HCT116 (cell line): Measurements from ENCODE around the gene MRGPRX3. TPM values are rescaled to one million over a fixed set of nuclear protein-coding genes. Genes with fewer than 3 reads are reported as not detected.

Experiments
- ATAC-seq: fragments of 200-7000 bp; cut with Tn5 transposase; 2 replicates; pipeline ENCODE4 v1.9.1; 2020; ENCODE audit warnings: mild to moderate bottlenecking, moderate library complexity
- BruUV-seq: library from RNA; stranded (reverse); fragments of 400-500 nt; replicated peaks from 2 replicates; lab custom pipeline; 2021; lab: Mats Ljungman, UMichigan
- CTCF ChIA-PET: fragments of 300-600 bp; sonication (Branson Sonifier 250); formaldehyde crosslinking; loops from one replicate; lab custom pipeline; 2021; ENCODE audit warnings: antibody characterized with exemption; lab: Charles Lee
- POLR2A ChIA-PET: fragments of 300-600, 350-600 bp; sonication (Branson Sonifier 250); formaldehyde crosslinking; loops from one replicate; lab custom pipeline; 2021; ENCODE audit warnings: antibody characterized with exemption; lab: Charles Lee
- RAD21 ChIA-PET, 2 experiments: fragments of 300-600 bp; sonication (Branson Sonifier 250); formaldehyde crosslinking; loops; one replicate each; lab custom pipeline; 2023; ENCODE audit warnings: low total read pairs in 2 of 2; ENCODE audit not compliant: uncharacterized antibody in 2 of 2, unreplicated experiment in 2 of 2, low non-redundant PET in 1 of 2; lab: Charles Lee
- DNase-seq: peaks from one replicate; pipeline ENCODE4 v3.0.0-alpha.2; 2010; ENCODE audit warnings: low read depth, low spot score
- H2AFZ ChIP-seq: fragments of 200-600 bp; shearing (Covaris generic), sonication (generic); 2 replicates; pipeline ENCODE4 v1.6.1; 2017; ENCODE audit warnings: low read depth, mixed run types, mixed read lengths, antibody characterized with exemption, low read length; ENCODE audit not compliant: poor library complexity, severe bottlenecking
- H3K27ac ChIP-seq: 2 replicates; pipeline ENCODE4 v1.5.1; 2012; ENCODE audit warnings: low read depth, low read length
- H3K27me3 ChIP-seq: fragments of 200-600 bp; sonication (generic); 2 replicates; pipeline ENCODE4 v1.6.1; 2016; ENCODE audit warnings: mixed run types, low read length, mixed read lengths; ENCODE audit not compliant: insufficient read depth
- H3K36me3 ChIP-seq, 2 experiments: fragments of 200-500 bp in 1 of 2; fragments of 200-600 bp in 1 of 2; sonication (Bioruptor generic) in 1 of 2; sonication (generic) in 1 of 2; 2 replicates each; pipeline versions ENCODE4 v1.5.1 to v1.6.1; 2014 to 2016; ENCODE audit warnings: low read length in 2 of 2, inconsistent platforms in 1 of 2, mixed read lengths in 1 of 2, mixed run types in 1 of 2; ENCODE audit not compliant: insufficient read depth in 2 of 2, control insufficient read depth in 1 of 2
- H3K4me1 ChIP-seq, 2 experiments: fragments of 200-600 bp in 1 of 2; sonication (generic) in 1 of 2; 2 replicates each; pipeline versions ENCODE4 v1.5.1 to v1.6.1; 2012 to 2017; ENCODE audit warnings: low read length in 2 of 2, inconsistent platforms in 1 of 2, mild to moderate bottlenecking in 1 of 2, mixed read lengths in 1 of 2, mixed run types in 1 of 2, moderate library complexity in 1 of 2; ENCODE audit not compliant: insufficient read depth in 2 of 2, control insufficient read depth in 1 of 2
- H3K4me2 ChIP-seq: fragments of 200-600 bp; sonication (generic); 2 replicates; pipeline ENCODE4 v1.6.1; 2017; ENCODE audit warnings: mixed run types, low read length, mixed read lengths
- H3K4me3 ChIP-seq, 2 experiments: fragments of 200-600 bp in 1 of 2; sonication (generic) in 1 of 2; replicated peaks in 1 of 2; 2 replicates each; pipeline ENCODE4 v1.5.1; 2011 to 2016; ENCODE audit warnings: low read length in 2 of 2, control low read depth in 1 of 2, low read depth in 1 of 2, mild to moderate bottlenecking in 1 of 2, mixed read lengths in 1 of 2, mixed run types in 1 of 2
- H3K79me2 ChIP-seq: fragments of 200-600 bp; sonication (generic); 2 replicates; pipeline ENCODE4 v1.6.1; 2017; ENCODE audit warnings: mild to moderate bottlenecking, mixed run types, low read length, moderate library complexity, mixed read lengths; ENCODE audit not compliant: insufficient read depth
- H3K9ac ChIP-seq: fragments of 200-600 bp; sonication (generic); 2 replicates; pipeline ENCODE4 v1.6.1; 2016; ENCODE audit warnings: low read length, mixed read lengths
- H3K9me2 ChIP-seq: fragments of 200-600 bp; sonication (generic), shearing (Covaris generic); 2 replicates; pipeline ENCODE4 v1.6.1; 2017; ENCODE audit warnings: mixed run types, mild to moderate bottlenecking, moderate library complexity; ENCODE audit not compliant: insufficient read depth
- H3K9me3 ChIP-seq, 2 experiments: fragments of 200-500 bp in 1 of 2; fragments of 200-600 bp in 1 of 2; sonication (Bioruptor generic) in 1 of 2; sonication (generic) in 1 of 2; 2 replicates each; pipeline ENCODE4 v1.6.1; 2014 to 2017; ENCODE audit warnings: low read length in 2 of 2, mixed read lengths in 2 of 2, inconsistent platforms in 1 of 2, low read depth in 1 of 2, mild to moderate bottlenecking in 1 of 2, mixed run types in 1 of 2, moderate library complexity in 1 of 2; ENCODE audit not compliant: control insufficient read depth in 1 of 2, insufficient read depth in 1 of 2
- H4K20me1 ChIP-seq: fragments of 200-600 bp; sonication (generic), shearing (Covaris generic); 2 replicates; pipeline ENCODE4 v1.6.1; 2017; ENCODE audit warnings: mixed run types, mild to moderate bottlenecking, moderate library complexity; ENCODE audit not compliant: insufficient read depth
- CBX3 ChIP-seq: IDR thresholded peaks from 2 replicates; pipeline ENCODE4 v1.6.1; 2012; ENCODE audit warnings: low read depth
- EGR1 ChIP-seq: IDR thresholded peaks from 2 replicates; pipeline ENCODE4 v1.6.1; 2012; ENCODE audit warnings: low read depth
- ELF1 ChIP-seq: IDR thresholded peaks from 2 replicates; pipeline ENCODE4 v1.6.1; 2012; ENCODE audit warnings: low read depth, borderline replicate concordance
- EZH2 ChIP-seq: fragments of 200-600 bp; sonication (generic); IDR thresholded peaks from 2 replicates; pipeline ENCODE4 v1.6.1; 2017; ENCODE audit warnings: antibody characterized with exemption, mixed run types
- POLR2AphosphoS5 ChIP-seq: IDR thresholded peaks from 2 replicates; pipeline ENCODE4 v1.6.1; 2011; ENCODE audit warnings: mild to moderate bottlenecking, low read depth, low read length, moderate library complexity
- SIN3A ChIP-seq: IDR thresholded peaks from 2 replicates; pipeline ENCODE4 v1.6.1; 2012; ENCODE audit warnings: low read depth
- ZFX ChIP-seq: fragments of 450-650 bp; IDR thresholded peaks from 2 replicates; pipeline ENCODE4 v1.6.1; 2017
- ZNF274 ChIP-seq: fragments of 200-500 bp; sonication (Bioruptor generic); IDR thresholded peaks from 2 replicates; pipeline ENCODE4 v1.6.1; 2014; ENCODE audit warnings: mild to moderate bottlenecking, low read depth, low read length, inconsistent platforms
- intact Hi-C: fragments of 100-400 bp; cut with micrococcal nuclease; formaldehyde crosslinking; loops from 2 replicates; pipeline ENCODE4 v1.10.0; 2022
- total RNA-seq: library from RNA; stranded (reverse); gene quantifications from one replicate; pipeline ENCODE4 v1.2.1, GENCODE V29; 2021; ENCODE audit not compliant: unreplicated experiment
- TF ChIP-seq, protein P1 (sequence below): IDR thresholded peaks from 2 replicates; pipeline ENCODE4 v1.6.1; 2012
- TF ChIP-seq, protein P2 (sequence below): IDR thresholded peaks from 2 replicates; pipeline ENCODE4 v1.6.1; 2012; ENCODE audit warnings: low read depth

MRGPRX3 gene
- total RNA-seq, 1 experiment from 2014 or later: not detected

DNA sequence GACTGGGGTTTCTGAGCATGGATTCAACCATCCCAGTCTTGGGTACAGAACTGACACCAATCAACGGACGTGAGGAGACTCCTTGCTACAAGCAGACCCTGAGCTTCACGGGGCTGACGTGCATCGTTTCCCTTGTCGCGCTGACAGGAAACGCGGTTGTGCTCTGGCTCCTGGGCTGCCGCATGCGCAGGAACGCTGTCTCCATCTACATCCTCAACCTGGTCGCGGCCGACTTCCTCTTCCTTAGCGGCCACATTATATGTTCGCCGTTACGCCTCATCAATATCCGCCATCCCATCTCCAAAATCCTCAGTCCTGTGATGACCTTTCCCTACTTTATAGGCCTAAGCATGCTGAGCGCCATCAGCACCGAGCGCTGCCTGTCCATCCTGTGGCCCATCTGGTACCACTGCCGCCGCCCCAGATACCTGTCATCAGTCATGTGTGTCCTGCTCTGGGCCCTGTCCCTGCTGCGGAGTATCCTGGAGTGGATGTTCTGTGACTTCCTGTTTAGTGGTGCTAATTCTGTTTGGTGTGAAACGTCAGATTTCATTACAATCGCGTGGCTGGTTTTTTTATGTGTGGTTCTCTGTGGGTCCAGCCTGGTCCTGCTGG lies 4.9 kb downstream of the MRGPRX3 start:
- DNase-seq (no peak), ATAC-seq (no peak)
- no peak overlapping the region for H3K4me2 ChIP-seq
- H3K9me3 ChIP-seq: no peaks in the 10 kb centered on the region
- H3K9ac ChIP-seq: no peak overlapping the region
- no peaks in the 10 kb centered on the region for H3K36me3 ChIP-seq
- CTCF ChIA-PET: no interaction called here
- no peak overlapping the region for H3K4me3 ChIP-seq
- no peaks in the 10 kb centered on the region for H3K9me2 ChIP-seq
- intact Hi-C loops: no loop called here
- H3K27me3 ChIP-seq: peaks cover 17% of the 10 kb centered on the region
- no peaks in the 10 kb centered on the region for H3K4me1 ChIP-seq
- H3K79me2 ChIP-seq: no peaks in the 10 kb centered on the region
- no peak for TF ChIP-seq ELF1
- no peak for TF ChIP-seq EGR1
- TF ChIP-seq, protein P1, sequence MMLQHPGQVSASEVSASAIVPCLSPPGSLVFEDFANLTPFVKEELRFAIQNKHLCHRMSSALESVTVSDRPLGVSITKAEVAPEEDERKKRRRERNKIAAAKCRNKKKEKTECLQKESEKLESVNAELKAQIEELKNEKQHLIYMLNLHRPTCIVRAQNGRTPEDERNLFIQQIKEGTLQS: no peak
- TF ChIP-seq EZH2: no peak
- no peak for TF ChIP-seq ZFX
- TF ChIP-seq, protein P2, sequence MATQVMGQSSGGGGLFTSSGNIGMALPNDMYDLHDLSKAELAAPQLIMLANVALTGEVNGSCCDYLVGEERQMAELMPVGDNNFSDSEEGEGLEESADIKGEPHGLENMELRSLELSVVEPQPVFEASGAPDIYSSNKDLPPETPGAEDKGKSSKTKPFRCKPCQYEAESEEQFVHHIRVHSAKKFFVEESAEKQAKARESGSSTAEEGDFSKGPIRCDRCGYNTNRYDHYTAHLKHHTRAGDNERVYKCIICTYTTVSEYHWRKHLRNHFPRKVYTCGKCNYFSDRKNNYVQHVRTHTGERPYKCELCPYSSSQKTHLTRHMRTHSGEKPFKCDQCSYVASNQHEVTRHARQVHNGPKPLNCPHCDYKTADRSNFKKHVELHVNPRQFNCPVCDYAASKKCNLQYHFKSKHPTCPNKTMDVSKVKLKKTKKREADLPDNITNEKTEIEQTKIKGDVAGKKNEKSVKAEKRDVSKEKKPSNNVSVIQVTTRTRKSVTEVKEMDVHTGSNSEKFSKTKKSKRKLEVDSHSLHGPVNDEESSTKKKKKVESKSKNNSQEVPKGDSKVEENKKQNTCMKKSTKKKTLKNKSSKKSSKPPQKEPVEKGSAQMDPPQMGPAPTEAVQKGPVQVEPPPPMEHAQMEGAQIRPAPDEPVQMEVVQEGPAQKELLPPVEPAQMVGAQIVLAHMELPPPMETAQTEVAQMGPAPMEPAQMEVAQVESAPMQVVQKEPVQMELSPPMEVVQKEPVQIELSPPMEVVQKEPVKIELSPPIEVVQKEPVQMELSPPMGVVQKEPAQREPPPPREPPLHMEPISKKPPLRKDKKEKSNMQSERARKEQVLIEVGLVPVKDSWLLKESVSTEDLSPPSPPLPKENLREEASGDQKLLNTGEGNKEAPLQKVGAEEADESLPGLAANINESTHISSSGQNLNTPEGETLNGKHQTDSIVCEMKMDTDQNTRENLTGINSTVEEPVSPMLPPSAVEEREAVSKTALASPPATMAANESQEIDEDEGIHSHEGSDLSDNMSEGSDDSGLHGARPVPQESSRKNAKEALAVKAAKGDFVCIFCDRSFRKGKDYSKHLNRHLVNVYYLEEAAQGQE: no peak
- no peak for TF ChIP-seq POLR2AphosphoS5
- TF ChIP-seq SIN3A: no peak
- no peak for TF ChIP-seq ZNF274
- TF ChIP-seq CBX3: no peak
- no TSS peak for BruUV-seq
- RAD21 ChIA-PET: no interaction called here
- no peaks in the 10 kb centered on the region for H4K20me1 ChIP-seq
- H2AFZ ChIP-seq: no peak overlapping the region
- POLR2A ChIA-PET: no interaction called here
- H3K27ac ChIP-seq: no peak overlapping the region
